ENCODE data around the gene CAMK2D.

- no peak for TF ChIP-seq CTCF (conservative IDR thresholded peaks at IDR 0.05; ENCODE audit: low read depth, low read length)
- no peak for TF ChIP-seq EZH2phosphoT487 (IDR thresholded peaks at IDR 0.05; ENCODE audit: borderline replicate concordance, low read length)
- TF ChIP-seq EZH2 (IDR thresholded peaks at IDR 0.05; ENCODE audit: low read length, unreplicated experiment): no peak
Measured at GRCh38 chr4:113411496-113411938, 350.0 kb downstream of the CAMK2D start.
